NT2/D1 (cell line): Measurements from ENCODE around the gene SLC25A40.
"Not testable (repeated sequence)": the region's sequence is repeated elsewhere in the genome, so short reads cannot be mapped to it uniquely, and the experiment has no call there.

Source experiments
- DNase-seq: peaks from one replicate; pipeline ENCODE4 v3.0.0-alpha.2; 2011; ENCODE audit warnings: low read depth, low spot score
- H3K27me3 ChIP-seq: 2 replicates; pipeline ENCODE4 v1.6.0; 2011; ENCODE audit warnings: mild to moderate bottlenecking; ENCODE audit not compliant: insufficient read length, insufficient read depth
- H3K36me3 ChIP-seq: 2 replicates; pipeline ENCODE4 v1.6.1; 2011; ENCODE audit warnings: mild to moderate bottlenecking, low read length, mixed read lengths; ENCODE audit not compliant: insufficient read depth, insufficient read length
- H3K4me1 ChIP-seq: 2 replicates; pipeline ENCODE4 v1.5.1; 2011; ENCODE audit not compliant: insufficient read depth, insufficient read length
- H3K4me3 ChIP-seq: 2 replicates; pipeline ENCODE4 v1.5.1; 2011; ENCODE audit warnings: low read depth; ENCODE audit not compliant: insufficient read length
- H3K9ac ChIP-seq: 2 replicates; pipeline ENCODE4 v1.6.0; 2011; ENCODE audit warnings: low read depth; ENCODE audit not compliant: insufficient read length
- H3K9me3 ChIP-seq: 2 replicates; pipeline ENCODE4 v1.5.1; 2011; ENCODE audit warnings: mild to moderate bottlenecking, low read length; ENCODE audit not compliant: insufficient read depth
- SUZ12 ChIP-seq: IDR thresholded peaks from 2 replicates; pipeline ENCODE4 v1.6.1; 2011; ENCODE audit not compliant: insufficient read length, insufficient read depth; ENCODE audit errors: extremely low read depth
- YY1 ChIP-seq: IDR thresholded peaks from 2 replicates; pipeline ENCODE4 v1.6.1; 2011; ENCODE audit not compliant: insufficient read length, insufficient read depth
- ZNF274 ChIP-seq: IDR thresholded peaks from 2 replicates; pipeline ENCODE4 v1.6.1; 2011; ENCODE audit warnings: mild to moderate bottlenecking, low read depth, low read length

Gene SLC25A40

DNA sequence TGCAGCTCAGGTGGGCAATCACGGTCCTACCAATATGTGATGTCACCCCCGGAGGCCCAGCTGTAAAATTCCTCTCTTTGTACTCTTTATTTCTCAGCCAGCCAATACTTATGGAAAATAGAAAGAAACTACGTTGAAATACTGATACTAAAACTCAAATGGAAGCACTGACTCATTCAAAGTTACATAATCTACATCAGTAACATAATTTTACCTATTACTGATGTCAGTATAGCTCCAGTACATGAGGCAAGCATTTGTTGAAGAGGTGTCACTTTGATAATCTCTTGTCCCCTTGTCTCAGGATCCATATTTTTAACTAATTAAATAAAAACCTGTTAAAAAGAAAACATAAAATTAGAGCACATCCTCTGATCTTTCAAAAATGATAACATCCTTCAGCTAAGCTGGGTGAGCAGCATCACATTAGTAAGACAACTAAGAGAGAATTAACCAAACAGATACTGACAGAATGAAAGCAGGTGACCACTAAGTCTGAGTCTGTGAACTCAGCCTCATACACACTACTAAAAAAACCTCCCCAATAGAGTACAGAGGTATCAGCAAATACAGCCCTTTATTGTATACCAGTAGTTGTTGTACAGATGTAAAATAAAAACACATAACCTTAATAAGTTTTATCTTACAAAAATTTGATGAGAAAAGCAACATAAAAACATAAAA lies 17.6 kb downstream of the SLC25A40 start:
- no peaks in the 10 kb centered on the region for H3K27me3 ChIP-seq
- H3K36me3 ChIP-seq = peaks cover 13% of the 10 kb centered on the region
- DNase-seq = no peak
- no peaks in the 10 kb centered on the region for H3K4me1 ChIP-seq
- no peak overlapping the region for H3K9ac ChIP-seq
- TF ChIP-seq SUZ12 (no peak), YY1 (no peak), ZNF274 (no peak)
- no peak overlapping the region for H3K4me3 ChIP-seq
- no peaks in the 10 kb centered on the region for H3K9me3 ChIP-seq

DNA sequence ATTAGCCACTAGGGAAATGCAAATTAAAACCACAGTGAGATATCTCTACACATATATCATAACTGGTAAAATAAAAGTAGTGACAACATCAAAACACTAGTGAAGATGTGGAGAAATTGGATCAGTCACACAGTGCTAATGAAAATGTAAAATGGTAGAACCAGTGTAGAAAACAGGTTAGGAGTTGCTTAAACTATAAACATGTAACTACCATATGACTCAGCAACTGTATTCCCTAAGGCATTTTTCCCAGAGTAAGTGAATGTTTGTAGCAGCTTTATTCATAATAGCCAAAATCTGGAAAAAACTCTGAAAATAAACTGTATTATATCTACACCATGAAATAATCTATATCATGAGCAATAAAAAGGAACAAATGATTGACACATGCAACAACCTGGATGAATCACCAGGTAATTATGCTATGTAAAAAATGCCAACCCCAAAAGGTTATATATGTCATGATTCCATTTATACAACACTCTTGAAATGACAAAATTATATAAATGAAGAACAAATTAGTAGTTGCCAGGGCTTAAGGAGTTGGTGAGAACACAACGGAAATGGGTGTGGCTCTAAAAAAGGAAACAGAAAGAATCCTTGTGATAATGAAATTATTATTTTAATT lies 22.8 kb downstream of the SLC25A40 start:
- H3K27me3 ChIP-seq = no peaks in the 10 kb centered on the region
- H3K4me3 ChIP-seq = no peak overlapping the region
- H3K4me1 ChIP-seq = no peaks in the 10 kb centered on the region
- no peak overlapping the region for H3K9ac ChIP-seq
- H3K36me3 ChIP-seq = peaks cover 18% of the 10 kb centered on the region
- H3K9me3 ChIP-seq = no peaks in the 10 kb centered on the region
- TF ChIP-seq SUZ12 (no peak), YY1 (no peak), ZNF274 (no peak)
- DNase-seq = no peak

DNA sequence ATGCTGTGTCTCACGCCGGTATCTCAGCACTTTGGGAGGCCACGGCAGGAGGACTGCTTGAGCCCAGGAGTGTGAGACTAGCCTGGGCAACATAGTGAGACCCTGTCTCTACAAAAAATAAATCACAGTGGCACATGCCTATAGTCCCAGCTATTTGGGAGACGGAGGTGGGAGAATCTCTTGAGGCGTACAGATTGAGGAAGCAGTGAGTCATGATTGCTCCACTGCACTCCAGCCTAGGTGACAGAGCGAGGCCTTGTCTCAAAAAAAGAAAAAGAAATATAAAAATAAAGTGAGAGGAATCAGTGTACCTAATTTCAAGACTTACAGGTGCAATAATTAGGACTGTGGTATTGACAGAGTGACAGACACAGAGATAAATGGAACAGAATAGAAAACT lies 23.9 kb downstream of the SLC25A40 start:
- Histone ChIP-seq H3K9me3 (no peaks in the 10 kb centered on the region), H3K36me3 (peaks cover 15% of the 10 kb centered on the region), H3K4me1 (no peaks in the 10 kb centered on the region), H3K4me3 (no peak overlapping the region), H3K27me3 (no peaks in the 10 kb centered on the region), H3K9ac (no peak overlapping the region)
- no peak for DNase-seq
- TF ChIP-seq YY1 (no peak), ZNF274 (no peak), SUZ12 (no peak)

DNA sequence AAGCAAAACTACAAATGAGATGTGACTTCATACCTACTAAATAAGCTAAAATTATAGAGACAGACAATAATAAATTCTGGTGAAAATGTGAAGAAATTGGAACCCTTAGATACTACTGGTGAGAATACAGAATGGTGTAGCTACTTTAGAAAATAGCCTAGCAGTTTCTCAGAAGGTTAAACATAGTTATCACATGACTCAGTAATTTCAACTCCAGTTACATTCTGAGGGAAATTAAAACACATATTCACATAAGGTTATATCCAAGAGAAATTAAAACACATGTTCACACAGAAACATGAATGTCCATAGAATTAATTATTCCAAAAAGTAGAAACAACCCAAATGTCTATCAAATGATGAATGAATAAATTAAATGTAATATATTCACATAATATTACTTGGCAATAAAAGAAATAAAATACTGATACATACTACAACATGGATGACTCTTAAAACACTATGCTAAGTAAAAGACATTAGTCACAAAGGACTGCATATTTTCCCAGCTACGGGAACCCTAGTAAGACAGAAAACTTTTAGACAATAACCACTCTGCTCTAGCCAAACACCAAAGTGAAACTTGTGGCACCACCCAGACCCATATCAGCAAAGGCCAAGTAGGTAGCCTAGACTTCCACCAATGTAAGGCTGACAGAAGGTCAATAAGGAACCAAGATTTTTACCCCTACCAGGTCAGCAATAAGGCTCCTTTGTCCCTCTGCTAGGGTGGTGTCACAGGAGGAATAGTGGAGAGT lies 25.1 kb downstream of the SLC25A40 start:
- H3K4me1 ChIP-seq = no peaks in the 10 kb centered on the region
- no peaks in the 10 kb centered on the region for H3K27me3 ChIP-seq
- H3K36me3 ChIP-seq = peaks cover 16% of the 10 kb centered on the region
- H3K9me3 ChIP-seq = no peaks in the 10 kb centered on the region
- no peak for DNase-seq
- TF ChIP-seq ZNF274 = no peak
- no peak for TF ChIP-seq YY1
- no peak overlapping the region for H3K9ac ChIP-seq
- H3K4me3 ChIP-seq = no peak overlapping the region

DNA sequence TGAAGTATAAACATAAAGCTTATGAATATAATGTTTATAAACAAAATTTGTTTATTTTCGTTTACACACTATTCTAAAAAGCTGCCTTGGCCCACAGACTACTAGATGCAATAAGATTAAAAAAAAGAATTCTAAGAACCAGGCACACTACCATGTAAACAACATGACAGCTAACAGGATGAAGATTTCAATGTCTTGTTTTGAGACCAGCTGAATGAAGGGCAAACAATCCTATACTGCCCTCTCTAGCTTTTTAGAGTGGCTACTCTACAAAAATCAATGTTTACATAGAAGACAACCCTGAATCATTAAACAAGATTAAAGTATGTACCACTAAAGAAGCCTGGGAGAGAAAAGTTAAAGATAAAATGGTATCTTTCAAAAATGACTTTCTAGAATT lies 38.6 kb downstream of the SLC25A40 start:
- Histone ChIP-seq H3K27me3 (no peaks in the 10 kb centered on the region), H3K36me3 (no peaks in the 10 kb centered on the region), H3K4me1 (no peaks in the 10 kb centered on the region), H3K9ac (no peak overlapping the region), H3K9me3 (no peaks in the 10 kb centered on the region), H3K4me3 (no peak overlapping the region)
- TF ChIP-seq YY1 (no peak), SUZ12 (no peak), ZNF274 (no peak)
- no peak for DNase-seq

DNA sequence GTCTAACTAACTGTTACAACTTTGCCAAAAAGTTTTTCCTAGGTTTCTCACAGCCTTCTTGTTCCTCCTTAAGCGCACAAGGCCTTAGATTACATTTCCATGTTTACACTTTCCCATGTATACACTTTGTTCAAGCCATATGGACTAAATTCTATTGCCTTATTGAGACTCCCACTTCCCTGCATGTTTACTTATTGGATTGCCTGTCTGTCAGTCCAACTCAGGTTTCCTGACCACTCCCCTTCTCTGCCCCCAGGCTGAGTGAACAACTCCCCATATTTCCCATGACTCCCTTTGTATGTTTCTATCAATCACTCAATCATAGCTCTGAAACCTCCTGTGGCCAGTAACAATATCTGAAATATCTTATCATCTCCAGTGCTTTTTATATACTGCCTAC lies 43.0 kb downstream of the SLC25A40 start:
- Histone ChIP-seq H3K27me3 (no peaks in the 10 kb centered on the region), H3K4me3 (no peak overlapping the region), H3K36me3 (no peaks in the 10 kb centered on the region), H3K9ac (no peak overlapping the region), H3K4me1 (no peaks in the 10 kb centered on the region), H3K9me3 (no peaks in the 10 kb centered on the region)
- TF ChIP-seq YY1 (no peak), SUZ12 (no peak), ZNF274 (no peak)
- DNase-seq = no peak

DNA sequence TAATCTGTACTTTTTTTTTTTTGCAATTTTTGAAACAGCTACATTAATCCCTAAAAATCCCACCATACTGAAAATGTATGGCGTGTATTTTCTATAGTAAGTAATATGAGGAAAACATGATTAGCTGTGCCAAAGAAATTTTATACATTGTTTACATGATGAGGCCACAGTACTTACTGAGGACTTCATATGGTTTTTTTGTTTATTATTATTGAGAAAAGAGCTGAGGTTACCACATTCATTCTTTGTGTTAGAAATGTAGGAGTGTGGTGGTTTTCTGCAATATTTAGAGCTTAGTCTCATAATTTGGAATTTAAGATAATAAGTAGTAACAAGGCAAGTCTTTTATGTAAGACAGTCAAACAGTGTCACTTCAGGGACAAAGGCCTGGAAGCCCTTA lies 45.1 kb downstream of the SLC25A40 start:
- no peak for DNase-seq
- Histone ChIP-seq H3K36me3 (no peaks in the 10 kb centered on the region), H3K4me3 (no peak overlapping the region), H3K9ac (no peak overlapping the region), H3K4me1 (no peaks in the 10 kb centered on the region), H3K9me3 (peaks cover 3% of the 10 kb centered on the region; the same call in 1 of the 2 replicates), H3K27me3 (no peaks in the 10 kb centered on the region)
- TF ChIP-seq ZNF274 = no peak
- no peak for TF ChIP-seq SUZ12
- TF ChIP-seq YY1 = no peak

DNA sequence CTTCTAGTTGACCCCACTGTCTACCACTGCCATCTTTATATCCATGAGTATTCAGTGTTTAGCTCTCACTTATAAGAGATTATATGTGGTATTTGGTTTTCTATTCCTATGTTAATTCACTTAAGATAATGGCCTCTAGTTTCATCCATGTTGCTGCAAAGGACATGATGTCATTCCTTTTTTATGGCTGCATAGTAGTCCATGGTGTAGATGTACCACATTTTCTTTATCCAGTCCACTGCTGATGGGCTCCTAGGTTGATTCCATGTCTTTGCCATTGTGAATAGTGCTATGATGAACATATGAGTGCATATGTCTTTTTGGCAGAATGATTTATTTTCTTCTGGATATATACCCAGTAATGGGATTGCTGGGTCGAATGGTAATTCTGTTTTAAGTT lies 47.8 kb downstream of the SLC25A40 start:
- H3K36me3 ChIP-seq, DNase-seq, H3K4me3 ChIP-seq, H3K27me3 ChIP-seq, H3K9ac ChIP-seq, H3K4me1 ChIP-seq: not testable (repeated sequence)
- H3K9me3 ChIP-seq = peaks cover 12% of the 10 kb centered on the region; the same call in 1 of the 2 replicates

DNA sequence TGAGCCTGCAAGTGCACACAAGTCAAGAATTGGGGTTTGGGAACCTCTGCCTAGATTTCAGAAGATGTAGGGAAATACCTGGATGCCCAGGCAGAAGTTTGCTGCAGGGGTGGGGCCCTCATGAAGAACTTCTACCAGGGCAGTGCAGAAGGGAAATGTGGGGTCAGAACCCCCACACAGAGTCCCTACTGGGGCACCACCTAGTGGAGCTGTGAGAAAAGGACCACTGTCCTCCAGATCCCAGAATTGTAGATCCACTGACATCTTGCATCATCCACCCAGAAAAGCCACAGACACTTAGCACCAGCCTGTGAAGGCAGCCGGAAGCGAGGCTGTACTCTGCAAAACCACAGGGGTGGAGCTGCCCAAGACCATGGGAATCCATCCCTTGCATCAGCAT lies 50.8 kb downstream of the SLC25A40 start:
- DNase-seq, H3K36me3 ChIP-seq, H3K4me3 ChIP-seq, H3K27me3 ChIP-seq, H3K4me1 ChIP-seq, H3K9ac ChIP-seq: not testable (repeated sequence)
- H3K9me3 ChIP-seq = peaks cover 12% of the 10 kb centered on the region; the same call in 1 of the 2 replicates

DNA sequence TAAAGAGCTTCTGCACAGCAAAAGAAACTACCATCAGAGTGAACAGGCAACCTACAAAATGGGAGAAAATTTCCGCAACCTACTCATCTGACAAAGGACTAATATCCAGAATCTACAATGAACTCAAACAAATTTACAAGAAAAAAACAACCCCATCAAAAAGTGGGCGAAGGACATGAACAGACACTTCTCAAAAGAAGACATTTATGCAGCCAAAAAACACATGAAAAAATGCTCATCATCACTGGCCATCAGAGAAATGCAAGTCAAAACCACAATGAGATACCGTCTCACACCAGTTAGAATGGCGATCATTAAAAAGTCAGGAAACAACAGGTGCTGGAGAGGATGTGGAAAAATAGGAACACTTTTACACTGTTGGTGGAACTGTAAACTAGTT lies 54.1 kb downstream of the SLC25A40 start:
- peaks cover 12% of the 10 kb centered on the region; the same call in 1 of the 2 replicates for H3K9me3 ChIP-seq

More for the DNA sequence above, 54.1 kb downstream of the SLC25A40 start:
- not testable (repeated sequence) for DNase-seq, H3K4me3 ChIP-seq, H3K4me1 ChIP-seq, H3K36me3 ChIP-seq, H3K27me3 ChIP-seq, H3K9ac ChIP-seq
